Measurements from ENCODE around the gene SLX9. TPM values are rescaled to one million over a fixed set of nuclear protein-coding genes. Genes with fewer than 3 reads are reported as not detected.

The SLX9 gene
- total and polyA plus RNA-seq, 2 donors (not counting 1 experiment from before 2014, with no cell fraction given), result 11.7 to 15.9 TPM

DNA sequence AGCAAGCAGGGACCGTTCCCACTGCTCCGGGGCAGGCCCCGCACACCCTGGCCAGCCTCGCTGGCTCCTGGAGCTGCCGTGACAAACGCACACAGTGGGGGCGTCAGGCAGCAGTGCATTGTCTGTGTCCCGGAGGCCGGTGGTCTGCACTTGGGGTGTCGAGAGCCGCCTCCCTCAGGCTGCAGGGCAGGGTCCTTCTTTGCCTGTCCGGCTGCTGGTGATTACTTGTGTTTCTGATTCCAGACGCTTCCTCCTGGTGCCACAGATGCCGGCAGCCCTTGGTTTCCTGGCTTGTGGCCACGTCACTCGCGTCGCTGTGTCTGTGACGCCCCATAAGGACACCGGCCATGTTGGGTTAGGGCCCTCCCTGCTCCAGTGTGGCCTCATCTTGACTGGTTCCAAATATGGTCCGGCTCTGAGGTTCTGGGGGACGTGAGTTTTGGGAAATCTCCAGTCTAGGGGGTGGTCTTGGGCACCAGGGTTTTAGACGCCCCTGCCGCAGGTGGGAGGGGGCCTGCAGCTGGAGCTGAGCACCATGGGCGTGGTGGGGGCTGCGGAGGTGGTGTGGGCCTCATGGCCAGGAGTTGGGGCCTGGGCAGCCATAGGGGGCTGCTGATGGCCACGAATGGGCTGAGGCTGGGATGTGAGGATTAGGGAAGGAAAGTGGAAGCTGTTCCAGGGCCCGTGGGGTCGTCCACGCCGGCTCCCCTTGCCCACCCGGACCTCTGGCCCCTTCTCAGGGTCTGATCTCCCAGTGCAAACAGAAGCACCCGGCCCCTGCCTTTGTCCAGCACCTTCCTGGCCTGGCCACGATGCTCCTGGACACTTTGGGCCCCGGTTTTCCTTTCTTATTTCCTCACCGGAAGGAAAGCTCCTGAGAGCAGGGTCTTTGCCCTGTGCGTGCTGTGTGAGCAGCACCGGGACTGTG is 41.0 kb downstream of the SLX9 start:
- intact Hi-C loops (cut with micrococcal nuclease), result no loop called here
- ChIA-PET CTCF (no interaction called here), POLR2A (no interaction called here)
- Mint-ChIP-seq H3K27ac (no peak overlapping the region), H3K4me3 (no peak overlapping the region), H3K27me3 (no peaks in the 10 kb centered on the region), H3K9me3 (ENCODE audit: insufficient read depth) (no peaks in the 10 kb centered on the region), H3K4me1 (no peaks in the 10 kb centered on the region)
- Histone ChIP-seq H3K4me3 (ENCODE audit: control extremely low read depth in 1 of 5, extremely low read depth in 1 of 5, insufficient read depth in 1 of 5, low read depth in 2 of 5, low read length in 4 of 5) (no peak overlapping the region), H3K9me3 (ENCODE audit: control extremely low read depth in 1 of 3, control insufficient read depth in 2 of 3, insufficient read depth in 1 of 3, low read length in 2 of 3) (peaks cover 0 to 4% (median 0%) of the 10 kb centered on the region in 3 donors), H4K20me1 (ENCODE audit: control insufficient read depth, insufficient read depth, low read length, poor library complexity, severe bottlenecking) (peaks cover 12% of the 10 kb centered on the region), H3K4me1 (ENCODE audit: control insufficient read depth in 2 of 2, insufficient read depth in 2 of 2, low read length in 2 of 2) (no peaks in the 10 kb centered on the region), H3K27me3 (replicated peaks in 1 of 4; ENCODE audit: control extremely low read depth in 1 of 4, control insufficient read depth in 3 of 4, insufficient read depth in 4 of 4, low read length in 3 of 4) (no peaks in the 10 kb centered on the region), H2AFZ (ENCODE audit: insufficient read depth, low read depth, low read length, poor library complexity, severe bottlenecking) (no peak overlapping the region), H3K4me2 (replicated peaks; ENCODE audit: low read depth, low read length, poor library complexity, severe bottlenecking) (no peak overlapping the region), H3K79me2 (ENCODE audit: control insufficient read depth, insufficient read depth, low read length) (no peaks in the 10 kb centered on the region), H3K9ac (ENCODE audit: low read length) (no peak overlapping the region), H3K27ac (ENCODE audit: low read length in 2 of 2) (no peak overlapping the region), H3K36me3 (replicated peaks in 1 of 2; ENCODE audit: control extremely low read depth in 1 of 2, control insufficient read depth in 1 of 2, extremely low read depth in 1 of 2, insufficient read depth in 2 of 2, low read length in 1 of 2) (peaks cover 0 to 4% of the 10 kb centered on the region in 2 experiments)
- no peak for ATAC-seq (ENCODE audit: low read depth)
- no peak for TF ChIP-seq EZH2 (IDR thresholded peaks at IDR 0.05; ENCODE audit: borderline replicate concordance, insufficient read depth, low read depth, low read length, poor library complexity, severe bottlenecking)
- TF ChIP-seq, protein P1, sequence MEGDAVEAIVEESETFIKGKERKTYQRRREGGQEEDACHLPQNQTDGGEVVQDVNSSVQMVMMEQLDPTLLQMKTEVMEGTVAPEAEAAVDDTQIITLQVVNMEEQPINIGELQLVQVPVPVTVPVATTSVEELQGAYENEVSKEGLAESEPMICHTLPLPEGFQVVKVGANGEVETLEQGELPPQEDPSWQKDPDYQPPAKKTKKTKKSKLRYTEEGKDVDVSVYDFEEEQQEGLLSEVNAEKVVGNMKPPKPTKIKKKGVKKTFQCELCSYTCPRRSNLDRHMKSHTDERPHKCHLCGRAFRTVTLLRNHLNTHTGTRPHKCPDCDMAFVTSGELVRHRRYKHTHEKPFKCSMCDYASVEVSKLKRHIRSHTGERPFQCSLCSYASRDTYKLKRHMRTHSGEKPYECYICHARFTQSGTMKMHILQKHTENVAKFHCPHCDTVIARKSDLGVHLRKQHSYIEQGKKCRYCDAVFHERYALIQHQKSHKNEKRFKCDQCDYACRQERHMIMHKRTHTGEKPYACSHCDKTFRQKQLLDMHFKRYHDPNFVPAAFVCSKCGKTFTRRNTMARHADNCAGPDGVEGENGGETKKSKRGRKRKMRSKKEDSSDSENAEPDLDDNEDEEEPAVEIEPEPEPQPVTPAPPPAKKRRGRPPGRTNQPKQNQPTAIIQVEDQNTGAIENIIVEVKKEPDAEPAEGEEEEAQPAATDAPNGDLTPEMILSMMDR (IDR thresholded peaks at IDR 0.05), result no peak
- 88% methylated on average over 37 of the region's 38 CpGs for WGBS (ENCODE audit: insufficient coverage)
- DNase-seq, result no peak

DNA sequence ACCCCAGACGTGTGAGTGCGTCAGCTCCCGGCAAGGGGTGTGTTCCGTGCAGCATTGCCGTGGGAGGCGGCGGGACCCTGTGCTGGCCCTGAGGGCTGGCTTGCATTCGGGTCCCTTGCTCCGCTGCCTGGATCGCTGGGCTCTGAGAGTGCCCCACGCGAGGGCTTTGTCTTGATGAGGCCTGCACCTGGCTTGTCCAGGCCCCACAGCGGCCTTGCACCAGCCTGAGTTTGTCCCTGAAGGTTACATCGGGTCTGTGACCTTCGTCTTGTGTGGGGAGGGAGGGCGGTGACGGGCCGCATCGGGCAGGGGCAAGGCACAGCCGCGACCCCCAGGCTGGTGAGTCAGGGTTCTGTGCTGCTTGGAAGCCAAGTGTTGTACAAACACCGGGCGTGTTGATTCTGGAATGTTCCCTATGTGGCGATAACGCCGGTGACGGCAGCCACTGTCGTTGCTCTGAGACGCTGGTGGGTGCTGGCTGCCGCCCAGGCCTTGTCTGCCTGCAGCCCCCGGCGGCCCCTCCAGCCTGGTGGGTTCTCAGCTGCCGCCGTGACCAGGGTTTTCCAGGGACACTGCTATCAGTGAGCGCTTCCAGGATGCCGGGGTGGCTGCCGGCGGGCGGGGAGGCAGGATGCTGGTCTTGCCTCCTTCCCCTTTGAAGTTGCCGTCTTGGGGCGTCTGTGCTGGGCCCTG is 42.9 kb downstream of the SLX9 start:
- 93% methylated on average over 40 of the region's 41 CpGs for WGBS (ENCODE audit: insufficient coverage)
- H4K20me1 ChIP-seq (ENCODE audit: control insufficient read depth, insufficient read depth, low read length, poor library complexity, severe bottlenecking), result peaks cover 2% of the 10 kb centered on the region
- no peaks in the 10 kb centered on the region for H3K9me3 Mint-ChIP-seq (ENCODE audit: insufficient read depth)
- no peaks in the 10 kb centered on the region for H3K36me3 ChIP-seq (replicated peaks in 1 of 2; ENCODE audit: control extremely low read depth in 1 of 2, control insufficient read depth in 1 of 2, extremely low read depth in 1 of 2, insufficient read depth in 2 of 2, low read length in 1 of 2)
- no peaks in the 10 kb centered on the region for H3K79me2 ChIP-seq (ENCODE audit: control insufficient read depth, insufficient read depth, low read length)
- CTCF ChIA-PET, result no interaction called here
- H3K9me3 ChIP-seq (ENCODE audit: control extremely low read depth in 1 of 3, control insufficient read depth in 2 of 3, insufficient read depth in 1 of 3, low read length in 2 of 3), result peaks cover 0 to 4% (median 0%) of the 10 kb centered on the region in 3 donors
- H3K27ac ChIP-seq (ENCODE audit: low read length in 2 of 2), result no peak overlapping the region
- H3K9ac ChIP-seq (ENCODE audit: low read length), result no peak overlapping the region
- H3K4me1 Mint-ChIP-seq, result no peaks in the 10 kb centered on the region
- ATAC-seq (ENCODE audit: low read depth), result no peak
- no peak overlapping the region for H3K4me3 ChIP-seq (ENCODE audit: control extremely low read depth in 1 of 5, extremely low read depth in 1 of 5, insufficient read depth in 1 of 5, low read depth in 2 of 5, low read length in 4 of 5)
- DNase-seq, result no peak
- no peaks in the 10 kb centered on the region for H3K27me3 Mint-ChIP-seq
- H3K27ac Mint-ChIP-seq, result no peak overlapping the region
- intact Hi-C loops (cut with micrococcal nuclease), result no loop called here
- H3K4me2 ChIP-seq (replicated peaks; ENCODE audit: low read depth, low read length, poor library complexity, severe bottlenecking), result no peak overlapping the region
- H2AFZ ChIP-seq (ENCODE audit: insufficient read depth, low read depth, low read length, poor library complexity, severe bottlenecking), result no peak overlapping the region
- no peaks in the 10 kb centered on the region for H3K27me3 ChIP-seq (replicated peaks in 1 of 4; ENCODE audit: control extremely low read depth in 1 of 4, control insufficient read depth in 3 of 4, insufficient read depth in 4 of 4, low read length in 3 of 4)
- TF ChIP-seq, protein P1 (IDR thresholded peaks at IDR 0.05), result no peak
- TF ChIP-seq EZH2 (IDR thresholded peaks at IDR 0.05; ENCODE audit: borderline replicate concordance, insufficient read depth, low read depth, low read length, poor library complexity, severe bottlenecking), result no peak
- no peaks in the 10 kb centered on the region for H3K4me1 ChIP-seq (ENCODE audit: control insufficient read depth in 2 of 2, insufficient read depth in 2 of 2, low read length in 2 of 2)
- POLR2A ChIA-PET, result no interaction called here
- H3K4me3 Mint-ChIP-seq, result no peak overlapping the region
